WTC11 (cell line): ENCODE data around the gene DGKQ.

Experiments
- CREB1 ChIP-seq: sonication (generic); formaldehyde crosslinking; IDR thresholded peaks from 2 replicates; pipeline ENCODE4 v1.8.0; 2023; ENCODE audit warnings: mild to moderate bottlenecking, missing genetic modification reagents
- CTCF ChIP-seq: fragments of 200-600 bp; IDR thresholded peaks from 2 replicates; pipeline ENCODE4 v1.8.0; 2022; ENCODE audit warnings: antibody characterized with exemption
- ETV6 ChIP-seq: sonication (generic); formaldehyde crosslinking; IDR thresholded peaks from 2 replicates; pipeline ENCODE4 v1.8.1; 2022; ENCODE audit warnings: mild to moderate bottlenecking, missing genetic modification reagents
- FOXJ3 ChIP-seq: sonication (generic); formaldehyde crosslinking; IDR thresholded peaks from 2 replicates; pipeline ENCODE4 v1.9.0; 2021; ENCODE audit warnings: missing genetic modification reagents, mild to moderate bottlenecking, borderline replicate concordance
- FOXP4 ChIP-seq: sonication (generic); formaldehyde crosslinking; IDR thresholded peaks from 2 replicates; pipeline ENCODE4 v1.8.0; 2022; ENCODE audit warnings: mild to moderate bottlenecking, missing genetic modification reagents
- NR1H2 ChIP-seq: sonication (generic); formaldehyde crosslinking; IDR thresholded peaks from 2 replicates; pipeline ENCODE4 v1.9.0; 2021; ENCODE audit warnings: mild to moderate bottlenecking, moderate library complexity, missing genetic modification reagents
- NR3C1 ChIP-seq: sonication (generic); formaldehyde crosslinking; conservative IDR thresholded peaks from 2 replicates; pipeline ENCODE4 v1.8.1; 2023; ENCODE audit warnings: low read depth, mild to moderate bottlenecking, missing genetic modification reagents
- TCF7 ChIP-seq: sonication (generic); formaldehyde crosslinking; IDR thresholded peaks from 2 replicates; pipeline ENCODE4 v1.8.0; 2022; ENCODE audit warnings: mild to moderate bottlenecking, low read depth, missing genetic modification reagents, moderate library complexity
- USF2 ChIP-seq: sonication (generic); formaldehyde crosslinking; IDR thresholded peaks from 2 replicates; pipeline ENCODE4 v1.8.1; 2023; ENCODE audit warnings: mild to moderate bottlenecking, missing genetic modification reagents, moderate library complexity
- ZNF121 ChIP-seq: sonication (generic); formaldehyde crosslinking; IDR thresholded peaks from 2 replicates; pipeline ENCODE4 v1.8.0; 2023; ENCODE audit warnings: missing genetic modification reagents
- ZNF281 ChIP-seq: sonication (generic); formaldehyde crosslinking; IDR thresholded peaks from 2 replicates; pipeline ENCODE4 v1.8.0; 2023; ENCODE audit warnings: mild to moderate bottlenecking, missing genetic modification reagents

- TF ChIP-seq CTCF (no peak), ETV6 (no peak), ZNF281 (no peak), TCF7 (no peak), CREB1 (CRISPR knock-in tag) (no peak), ZNF121 (CRISPR knock-in tag) (no peak), FOXP4 (CRISPR knock-in tag) (no peak), NR3C1 (CRISPR knock-in tag) (no peak), NR1H2 (no peak), USF2 (CRISPR knock-in tag) (no peak), FOXJ3 (no peak)
These were observed 22.2 kb downstream of the DGKQ start for GRCh38 chr4:951186-951585.
